ENCODE data around the gene SLC6A19.

GRCh38 chr5:1231354-1231905 lies 30.0 kb downstream of the SLC6A19 start:
- TF ChIP-seq CTCF (IDR thresholded peaks at IDR 0.05) (no peak), EZH2 (IDR thresholded peaks at IDR 0.05; ENCODE audit: borderline replicate concordance, insufficient read depth, low read depth, low read length, poor library complexity, severe bottlenecking) (no peak)

Data from B cell (primary cell).